ENCODE results near the gene TRIP13.
"Not testable (repeated sequence)": the region's sequence is repeated elsewhere in the genome, so short reads cannot be mapped to it uniquely, and the experiment has no call there.

GRCh38 chr5:847736-848135 lies 44.9 kb upstream of the TRIP13 start:
- TF ChIP-seq ZNF766 (CRISPR knock-in tag; IDR thresholded peaks at IDR 0.05; ENCODE audit: borderline replicate concordance); FOXP1 (IDR thresholded peaks at IDR 0.05); FOXP1 (CRISPR knock-in tag; IDR thresholded peaks at IDR 0.05): not testable (repeated sequence)

Data from HepG2 (cell line).